Omental fat pad (tissue), 4 donors: Measurements from ENCODE around the gene PAFAH1B2. TPM values are rescaled to one million over a fixed set of nuclear protein-coding genes. Genes with fewer than 3 reads are reported as not detected.

ENCODE experiments used
- ATAC-seq: fragments of 150-250 bp; one replicate; pipeline ENCODE4 v1.9.1; 2016; ENCODE audit warnings: mild to moderate bottlenecking, moderate library complexity; ENCODE audit not compliant: low FRiP score
- DNase-seq: peaks from one replicate; pipeline ENCODE4 v3.0.0-alpha.2; 2019; ENCODE audit warnings: low spot score
- CTCF ChIP-seq, 3 donors: fragments of 450-650 bp; IDR thresholded peaks; one replicate each; pipeline ENCODE4 v1.5.1; 2016 to 2017; ENCODE audit warnings: antibody characterized with exemption in 3 of 3, mild to moderate bottlenecking in 3 of 3, moderate library complexity in 2 of 3
- total RNA-seq, 4 donors: library from RNA; depleted of rRNA; stranded (reverse); fragments of >200 nt; gene quantifications; one replicate each; pipeline ENCODE4 v1.1.0, GENCODE V29; 2016

Gene PAFAH1B2
- total RNA-seq, 4 donors from 2014 or later: 76.0 to 108 (median 98.6) TPM

DNA sequence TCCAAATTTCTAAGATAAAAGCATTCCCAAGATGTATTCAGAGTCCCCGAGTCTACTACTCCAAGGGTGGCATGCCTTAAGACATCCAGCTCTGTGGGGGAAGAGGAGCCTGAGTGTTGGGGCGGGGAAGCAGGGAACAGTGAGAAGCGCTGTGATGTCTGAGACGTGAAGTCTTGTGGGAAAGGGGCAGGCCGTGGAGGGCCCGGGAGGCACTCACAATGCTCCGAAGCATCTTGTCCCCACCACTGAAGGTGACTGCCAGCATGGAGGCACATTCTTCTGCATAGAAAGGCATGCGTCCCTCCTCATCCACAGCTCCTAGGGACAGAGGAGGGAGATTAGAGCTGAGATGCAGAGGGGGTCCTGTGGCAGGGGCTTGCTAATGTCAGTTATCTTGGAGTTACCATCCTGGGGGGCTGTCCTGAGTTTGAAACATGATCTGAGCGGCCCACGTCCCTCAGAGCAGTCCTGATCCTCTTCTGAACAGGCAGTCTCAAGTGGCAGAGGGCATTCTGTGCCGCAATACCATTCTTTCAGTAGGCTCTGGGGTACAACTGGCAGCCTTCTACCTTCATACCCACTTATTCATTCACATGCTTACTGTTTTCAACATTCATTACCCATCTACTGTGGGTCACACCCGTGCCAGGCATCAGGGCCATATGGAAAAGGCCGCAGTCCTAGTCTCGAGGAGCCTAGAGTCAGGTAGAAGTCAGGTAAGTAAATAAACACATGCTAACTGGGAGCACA is 79.1 kb downstream of the PAFAH1B2 start:
- no peak for TF ChIP-seq CTCF (IDR thresholded peaks at IDR 0.05)
- no peak for ATAC-seq
- DNase-seq: peak; percentile 13

- no peak for TF ChIP-seq CTCF (IDR thresholded peaks at IDR 0.05)
- ATAC-seq: no peak
- DNase-seq: no peak
Measured at GRCh38 chr11:117223741-117224689, 79.9 kb downstream of the PAFAH1B2 start.

DNA sequence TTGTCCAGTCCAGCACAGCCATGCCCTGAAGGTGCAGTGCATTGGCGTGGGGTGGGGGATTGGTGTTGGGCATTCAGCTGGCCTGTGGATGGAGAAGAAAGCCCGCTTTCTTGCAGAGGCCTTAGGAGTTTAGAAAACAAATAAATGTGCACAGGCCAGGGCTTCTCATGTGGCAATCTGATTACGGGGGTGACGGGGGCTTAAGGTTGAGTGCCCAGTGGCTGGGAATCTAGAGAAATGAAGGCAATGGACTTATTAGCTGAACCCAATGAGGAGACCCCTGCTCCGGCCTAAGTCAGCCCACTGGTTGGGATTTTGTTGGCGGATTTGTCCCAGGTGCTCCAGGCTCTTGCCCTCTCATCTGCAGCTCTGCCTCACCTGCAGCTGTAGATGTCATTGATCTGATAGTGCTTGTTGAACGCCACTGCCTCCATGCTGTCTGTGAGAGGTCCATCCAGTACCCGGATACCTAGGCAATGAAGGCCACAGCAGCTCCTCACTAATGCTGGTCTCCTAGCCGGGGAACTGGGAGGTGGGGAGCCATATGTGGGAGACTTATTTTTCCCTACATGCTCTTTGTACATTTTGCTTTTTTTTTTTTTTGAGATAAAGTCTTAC is 81.6 kb downstream of the PAFAH1B2 start:
- TF ChIP-seq CTCF (IDR thresholded peaks at IDR 0.05): no peak
- no peak for DNase-seq
- no peak for ATAC-seq

Other genes starting within 250 kb of the PAFAH1B2 start
- 10 to 100 TPM; 31.2 to 54.6 (median 50.2) TPM for gene SIK3, start 45.9 kb upstream of the PAFAH1B2 start, total RNA-seq
- 100 to 1,000 TPM in 1 of 4 donors, 10 to 100 TPM in 3; 63.4 to 101 (median 81.1) TPM for gene SIDT2, start 34.5 kb downstream of the PAFAH1B2 start, total RNA-seq
- 1,000 to 10,000 TPM in 1 of 4 donors, 100 to 1,000 TPM in 3; 731 to 1,161 (median 827) TPM for gene TAGLN, start 55.1 kb downstream of the PAFAH1B2 start, total RNA-seq
- gene PCSK7, start 87.8 kb downstream of the PAFAH1B2 start, total RNA-seq: 10 to 100 TPM; 39.8 to 78.1 (median 50.0) TPM
- 10 to 100 TPM in 2 of 4 donors, 1 to 10 TPM in 2; 7.7 to 12.1 (median 9.8) TPM for gene RNF214, start 88.4 kb downstream of the PAFAH1B2 start, total RNA-seq
- gene BACE1-AS, start 147.1 kb downstream of the PAFAH1B2 start, total RNA-seq: 10 to 100 TPM in 1 of 4 donors, 1 to 10 TPM in 3; 2.3 to 12.0 (median 5.7) TPM
- gene BACE1, start 172.0 kb downstream of the PAFAH1B2 start, total RNA-seq: 10 to 100 TPM; 20.0 to 32.4 (median 24.7) TPM
- gene CEP164, start 183.6 kb downstream of the PAFAH1B2 start, total RNA-seq: 10 to 100 TPM; 15.1 to 20.3 (median 19.4) TPM